Activated naive CD8-positive, alpha-beta T cell treated with anti-CD3 and anti-CD28 coated beads, Interleukin-2, amount 50 U/mL, for 24 hours (primary cell): ENCODE data around the gene MDGA2.

ENCODE experiments used
- ATAC-seq: fragments of 150-1000 bp; cut with Tn5 transposase; one replicate; pipeline ENCODE4 v1.10.0; 2021
- DNase-seq: peaks from one replicate; pipeline ENCODE4 v3.0.0; 2021
- H3K27ac Mint-ChIP-seq: one replicate; pipeline ENCODE4 v1.8.0; 2021; ENCODE audit warnings: mild to moderate bottlenecking, mixed read lengths
- H3K27me3 Mint-ChIP-seq: one replicate; pipeline ENCODE4 v1.8.0; 2021; ENCODE audit warnings: mixed read lengths
- H3K36me3 Mint-ChIP-seq: one replicate; pipeline ENCODE4 v1.8.0; 2021; ENCODE audit warnings: low read depth, mixed read lengths
- H3K4me1 Mint-ChIP-seq: one replicate; pipeline ENCODE4 v1.8.0; 2021; ENCODE audit warnings: mixed read lengths
- H3K4me3 Mint-ChIP-seq: one replicate; pipeline ENCODE4 v1.8.0; 2021; ENCODE audit warnings: mild to moderate bottlenecking, moderate library complexity, mixed read lengths
- H3K9me3 Mint-ChIP-seq: one replicate; pipeline ENCODE4 v1.8.0; 2021; ENCODE audit warnings: mixed read lengths

Gene MDGA2

GRCh38 chr14:47057364-47057763 is 618.0 kb downstream of the MDGA2 start:
- H3K27me3 Mint-ChIP-seq, result no peaks in the 10 kb centered on the region
- no peak overlapping the region for H3K27ac Mint-ChIP-seq
- H3K9me3 Mint-ChIP-seq, result peaks cover 7% of the 10 kb centered on the region
- no peaks in the 10 kb centered on the region for H3K4me1 Mint-ChIP-seq
- H3K36me3 Mint-ChIP-seq, result no peaks in the 10 kb centered on the region
- DNase-seq (no peak), ATAC-seq (no peak)
- H3K4me3 Mint-ChIP-seq, result no peak overlapping the region

GRCh38 chr14:47044841-47045240 is 630.6 kb downstream of the MDGA2 start:
- ATAC-seq, result no peak
- Mint-ChIP-seq H3K27ac (no peak overlapping the region), H3K36me3 (no peaks in the 10 kb centered on the region), H3K4me1 (no peaks in the 10 kb centered on the region), H3K4me3 (no peak overlapping the region), H3K9me3 (no peaks in the 10 kb centered on the region), H3K27me3 (no peaks in the 10 kb centered on the region)
- no peak for DNase-seq

GRCh38 chr14:47040550-47040949 is 634.9 kb downstream of the MDGA2 start:
- H3K4me1 Mint-ChIP-seq, result no peaks in the 10 kb centered on the region
- DNase-seq (no peak), ATAC-seq (no peak)
- H3K36me3 Mint-ChIP-seq, result no peaks in the 10 kb centered on the region
- no peak overlapping the region for H3K4me3 Mint-ChIP-seq
- H3K27ac Mint-ChIP-seq, result no peak overlapping the region
- no peaks in the 10 kb centered on the region for H3K9me3 Mint-ChIP-seq
- no peaks in the 10 kb centered on the region for H3K27me3 Mint-ChIP-seq

- no peak for DNase-seq
- no peaks in the 10 kb centered on the region for H3K4me1 Mint-ChIP-seq
- no peak for ATAC-seq
- H3K36me3 Mint-ChIP-seq, result no peaks in the 10 kb centered on the region
- H3K27me3 Mint-ChIP-seq, result no peaks in the 10 kb centered on the region
- H3K4me3 Mint-ChIP-seq, result no peak overlapping the region
- H3K27ac Mint-ChIP-seq, result no peak overlapping the region
- no peaks in the 10 kb centered on the region for H3K9me3 Mint-ChIP-seq
Measured at GRCh38 chr14:47039336-47039735, 636.1 kb downstream of the MDGA2 start.

GRCh38 chr14:47022721-47023120 is 652.7 kb downstream of the MDGA2 start:
- Mint-ChIP-seq H3K27ac (no peak overlapping the region), H3K27me3 (no peaks in the 10 kb centered on the region), H3K36me3 (no peaks in the 10 kb centered on the region), H3K4me1 (no peaks in the 10 kb centered on the region), H3K9me3 (no peaks in the 10 kb centered on the region), H3K4me3 (no peak overlapping the region)
- ATAC-seq, result no peak
- DNase-seq, result no peak

- Mint-ChIP-seq H3K9me3 (peaks cover 2% of the 10 kb centered on the region), H3K4me1 (no peaks in the 10 kb centered on the region), H3K27ac (no peak overlapping the region), H3K36me3 (no peaks in the 10 kb centered on the region), H3K4me3 (no peak overlapping the region), H3K27me3 (no peaks in the 10 kb centered on the region)
- DNase-seq (no peak), ATAC-seq (no peak)
Measured at GRCh38 chr14:47020500-47020899, 654.9 kb downstream of the MDGA2 start.

GRCh38 chr14:47012533-47013280 is 662.7 kb downstream of the MDGA2 start:
- no peaks in the 10 kb centered on the region for H3K27me3 Mint-ChIP-seq
- no peaks in the 10 kb centered on the region for H3K4me1 Mint-ChIP-seq
- H3K36me3 Mint-ChIP-seq, result no peaks in the 10 kb centered on the region
- ATAC-seq (no peak), DNase-seq (no peak)
- no peak overlapping the region for H3K27ac Mint-ChIP-seq
- no peak overlapping the region for H3K4me3 Mint-ChIP-seq
- H3K9me3 Mint-ChIP-seq, result peaks cover 9% of the 10 kb centered on the region

- H3K4me1 Mint-ChIP-seq, result no peaks in the 10 kb centered on the region
- no peaks in the 10 kb centered on the region for H3K36me3 Mint-ChIP-seq
- no peak overlapping the region for H3K27ac Mint-ChIP-seq
- DNase-seq (no peak), ATAC-seq (no peak)
- H3K4me3 Mint-ChIP-seq, result no peak overlapping the region
- H3K27me3 Mint-ChIP-seq, result no peaks in the 10 kb centered on the region
- H3K9me3 Mint-ChIP-seq, result no peaks in the 10 kb centered on the region
Measured at GRCh38 chr14:47009615-47010014, 665.8 kb downstream of the MDGA2 start.

GRCh38 chr14:47008732-47009131 is 666.7 kb downstream of the MDGA2 start:
- ATAC-seq, result no peak
- Mint-ChIP-seq H3K4me1 (no peaks in the 10 kb centered on the region), H3K9me3 (no peaks in the 10 kb centered on the region), H3K36me3 (no peaks in the 10 kb centered on the region), H3K4me3 (no peak overlapping the region), H3K27me3 (no peaks in the 10 kb centered on the region), H3K27ac (no peak overlapping the region)
- no peak for DNase-seq

GRCh38 chr14:46999661-47000060 is 675.7 kb downstream of the MDGA2 start:
- no peak for ATAC-seq
- Mint-ChIP-seq H3K4me1 (no peaks in the 10 kb centered on the region), H3K4me3 (no peak overlapping the region)

GRCh38 chr14:46989566-46989965 is 685.8 kb downstream of the MDGA2 start:
- Mint-ChIP-seq H3K36me3 (no peaks in the 10 kb centered on the region), H3K9me3 (no peaks in the 10 kb centered on the region), H3K27me3 (no peaks in the 10 kb centered on the region), H3K4me3 (no peak overlapping the region), H3K27ac (no peak overlapping the region), H3K4me1 (no peaks in the 10 kb centered on the region)
- no peak for DNase-seq
- ATAC-seq, result no peak

More at GRCh38 chr14:46999661-47000060, 675.7 kb downstream of the MDGA2 start:
- Mint-ChIP-seq H3K9me3 (peaks cover 4% of the 10 kb centered on the region), H3K36me3 (no peaks in the 10 kb centered on the region), H3K27ac (no peak overlapping the region), H3K27me3 (no peaks in the 10 kb centered on the region)
- DNase-seq, result no peak

GRCh38 chr14:46988312-46988711 is 687.1 kb downstream of the MDGA2 start:
- DNase-seq, result no peak
- H3K4me3 Mint-ChIP-seq, result no peak overlapping the region
- H3K4me1 Mint-ChIP-seq, result no peaks in the 10 kb centered on the region
- H3K36me3 Mint-ChIP-seq, result no peaks in the 10 kb centered on the region
- no peaks in the 10 kb centered on the region for H3K9me3 Mint-ChIP-seq
- no peaks in the 10 kb centered on the region for H3K27me3 Mint-ChIP-seq
- H3K27ac Mint-ChIP-seq, result no peak overlapping the region
- no peak for ATAC-seq

- Mint-ChIP-seq H3K27me3 (no peaks in the 10 kb centered on the region), H3K36me3 (no peaks in the 10 kb centered on the region), H3K27ac (no peak overlapping the region), H3K4me3 (no peak overlapping the region), H3K4me1 (no peaks in the 10 kb centered on the region), H3K9me3 (peaks cover 4% of the 10 kb centered on the region)
- DNase-seq, result no peak
- no peak for ATAC-seq
Measured at GRCh38 chr14:46985529-46986380, 689.6 kb downstream of the MDGA2 start.

- no peaks in the 10 kb centered on the region for H3K27me3 Mint-ChIP-seq
- no peak overlapping the region for H3K4me3 Mint-ChIP-seq
- H3K4me1 Mint-ChIP-seq, result no peaks in the 10 kb centered on the region
- ATAC-seq (no peak), DNase-seq (no peak)
- no peaks in the 10 kb centered on the region for H3K36me3 Mint-ChIP-seq
- H3K9me3 Mint-ChIP-seq, result peaks cover 3% of the 10 kb centered on the region
- H3K27ac Mint-ChIP-seq, result no peak overlapping the region
Measured at GRCh38 chr14:46973295-46973694, 702.1 kb downstream of the MDGA2 start.

GRCh38 chr14:46964378-46964777 is 711.0 kb downstream of the MDGA2 start:
- DNase-seq (no peak), ATAC-seq (no peak)
- H3K27me3 Mint-ChIP-seq, result no peaks in the 10 kb centered on the region
- H3K36me3 Mint-ChIP-seq, result no peaks in the 10 kb centered on the region
- no peak overlapping the region for H3K4me3 Mint-ChIP-seq
- no peak overlapping the region for H3K27ac Mint-ChIP-seq
- H3K9me3 Mint-ChIP-seq, result peaks cover 9% of the 10 kb centered on the region
- H3K4me1 Mint-ChIP-seq, result no peaks in the 10 kb centered on the region
